Measurements from ENCODE around the gene HMGA1. TPM values are rescaled to one million over a fixed set of nuclear protein-coding genes. Genes with fewer than 3 reads are reported as not detected.
A peak's percentile ranks its signal among the peaks of the same experiment; 100 is the strongest.
"Not testable (repeated sequence)": the region's sequence is repeated elsewhere in the genome, so short reads cannot be mapped to it uniquely, and the experiment has no call there.

Gene HMGA1
- total and polyA plus RNA-seq, 2 experiments from 2014 or later = 243 to 332 TPM

DNA sequence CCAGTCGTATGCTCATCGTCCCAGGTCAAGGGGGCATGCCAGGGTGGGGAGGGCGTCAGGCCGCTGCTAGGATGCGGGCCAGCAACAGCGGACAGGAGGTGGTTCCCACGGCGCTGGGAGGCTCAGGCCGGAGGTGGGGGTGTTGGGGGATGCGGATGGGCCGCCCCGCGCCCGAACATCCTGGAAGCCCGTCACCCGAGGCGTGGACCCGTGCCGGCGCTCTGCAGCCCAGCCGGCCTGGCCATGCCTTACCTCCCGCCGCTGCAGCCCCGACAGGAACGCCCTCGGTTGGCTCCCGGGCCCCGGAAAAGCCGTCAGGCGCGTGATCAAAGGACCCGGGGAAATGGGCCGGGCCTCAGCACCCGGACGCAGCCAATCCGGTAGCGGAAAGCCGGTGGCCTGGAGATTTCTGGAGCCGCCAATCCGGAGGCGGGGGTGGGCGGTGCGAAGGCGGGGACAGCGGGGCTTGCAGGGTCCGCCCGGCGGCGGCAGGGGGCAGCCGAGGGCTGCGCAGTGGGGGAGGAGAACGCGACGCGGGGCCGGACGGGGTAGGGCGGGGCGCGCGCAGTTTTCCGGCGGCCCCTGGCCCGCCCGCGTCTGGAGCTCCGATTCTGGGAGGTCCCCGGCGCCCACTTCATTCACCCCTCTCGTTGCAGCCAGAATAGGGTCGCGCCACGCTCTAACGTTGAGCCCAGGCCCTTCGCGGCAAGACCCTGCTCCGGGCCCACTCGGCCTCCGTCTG lies 12.2 kb downstream of the HMGA1 start, which contains the start of gene SMIM29:
TSS of gene SMIM29 (minus strand) at position 280 of the 742 bp plus-strand sequence. CDS start 1,215 bp downstream, outside the sequence.
- peak within 1 kb of the TSS; percentile 88 for H3K9ac ChIP-seq
- no peaks in the 10 kb centered on the region for H3K27me3 ChIP-seq (replicated peaks; ENCODE audit: insufficient read depth)
- DNase-seq = peak; percentile 97
- in situ Hi-C loops (cut with MboI) = no loop called here
- no peaks in the 10 kb centered on the region for H3K9me2 ChIP-seq (ENCODE audit: insufficient read depth)
- peak within 1 kb of the TSS; percentile 87 for H2AFZ ChIP-seq
- peaks cover 3% of the 10 kb centered on the region; the same call in 1 of the 2 replicates for H3F3A ChIP-seq (ENCODE audit: insufficient read depth)
- H4K20me1 ChIP-seq (ENCODE audit: insufficient read depth) = no peaks in the 10 kb centered on the region
- H3K27ac ChIP-seq = peak within 1 kb of the TSS; percentile 65
- peaks cover 19% of the 10 kb centered on the region for H3K79me2 ChIP-seq (ENCODE audit: insufficient read depth)
- peak within 1 kb of the TSS; percentile 89 for H3K4me2 ChIP-seq (ENCODE audit: unreplicated experiment)
- WGBS, 2 experiments (ENCODE audit: low coverage in 1 of 2, low lambda C conversion rate in 2 of 2, missing lambda C conversion rate in 2 of 2) = 1 to 2% methylated on average over 46 to 76 of the region's 79 CpGs
- H3K4me3 ChIP-seq = peak within 1 kb of the TSS; percentile 83
- peaks cover 16% of the 10 kb centered on the region for H3K4me1 ChIP-seq (ENCODE audit: insufficient read depth)
- no peaks in the 10 kb centered on the region for H3K36me3 ChIP-seq (ENCODE audit: low read depth)
- H3K9me3 ChIP-seq (ENCODE audit: low read depth) = no peaks in the 10 kb centered on the region
- TF ChIP-seq EZH2 (IDR thresholded peaks at IDR 0.05; ENCODE audit: insufficient read depth, poor library complexity, severe bottlenecking) (no peak), EZH2phosphoT487 (IDR thresholded peaks at IDR 0.05; ENCODE audit: insufficient read depth, low read depth) (no peak)

DNA sequence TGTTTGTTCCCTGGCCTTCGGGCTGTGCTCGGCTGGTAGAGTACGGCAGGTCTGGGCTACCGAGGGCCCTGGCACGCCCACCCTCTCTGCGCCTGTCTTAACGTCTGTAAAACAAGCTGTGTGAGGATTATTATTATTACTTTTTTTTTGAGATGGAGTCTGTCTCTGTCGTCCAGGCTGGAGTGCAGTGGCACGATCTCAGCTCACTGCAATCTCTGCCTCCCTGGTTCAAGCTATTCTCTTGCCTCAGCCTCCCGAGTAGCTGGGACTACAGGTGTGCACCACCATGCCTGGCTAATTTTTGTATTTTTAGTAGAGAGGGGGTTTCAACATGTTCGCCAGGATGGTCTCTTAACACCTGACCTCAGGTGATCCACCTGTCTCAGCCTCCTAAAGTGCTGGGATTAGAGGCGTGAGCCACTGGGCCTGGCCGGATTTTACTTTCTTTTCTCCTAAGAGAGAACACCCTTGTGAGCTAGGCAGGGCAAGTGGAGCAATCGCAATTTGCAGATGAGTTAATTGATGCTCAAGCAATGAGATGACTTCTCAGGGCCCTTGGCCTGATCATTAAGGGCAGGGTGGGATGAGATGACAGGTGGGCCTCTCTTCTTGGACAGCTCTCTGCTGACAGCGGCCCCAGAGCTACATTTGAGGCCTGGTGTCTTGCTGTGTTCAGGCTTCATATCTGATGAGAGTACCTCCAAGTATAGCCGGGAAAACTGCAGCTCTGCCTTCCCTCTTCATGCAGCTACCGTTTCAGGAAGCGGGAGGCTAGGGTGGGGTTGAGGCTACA lies 13.0 kb downstream of the HMGA1 start:
- Histone ChIP-seq H3K9me2 (ENCODE audit: insufficient read depth) (no peaks in the 10 kb centered on the region), H3K4me3 (peak overlapping the region; percentile 83), H3K27ac (peak overlapping the region; percentile 62), H3K4me2 (ENCODE audit: unreplicated experiment) (peak overlapping the region; percentile 75), H2AFZ (peak overlapping the region; percentile 87), H3K4me1 (ENCODE audit: insufficient read depth) (peaks cover 8% of the 10 kb centered on the region; the same call in 1 of the 2 replicates), H4K20me1 (ENCODE audit: insufficient read depth) (no peaks in the 10 kb centered on the region), H3K9me3 (ENCODE audit: low read depth) (no peaks in the 10 kb centered on the region), H3K9ac (peak overlapping the region; percentile 88), H3F3A (ENCODE audit: insufficient read depth) (peaks cover 3% of the 10 kb centered on the region; the same call in 1 of the 2 replicates), H3K27me3 (replicated peaks; ENCODE audit: insufficient read depth) (no peaks in the 10 kb centered on the region), H3K36me3 (ENCODE audit: low read depth) (no peaks in the 10 kb centered on the region), H3K79me2 (ENCODE audit: insufficient read depth) (peaks cover 19% of the 10 kb centered on the region)
- in situ Hi-C loops (cut with MboI) = loop anchor here (10.0 kb wide), 2 partner anchors 135 to 165 kb away; no protein-coding TSS in a partner anchor
- no peak for DNase-seq
- TF ChIP-seq EZH2 (IDR thresholded peaks at IDR 0.05; ENCODE audit: insufficient read depth, poor library complexity, severe bottlenecking) = no peak
- no peak for TF ChIP-seq EZH2phosphoT487 (IDR thresholded peaks at IDR 0.05; ENCODE audit: insufficient read depth, low read depth)
- 39% methylated on average over 17 to 18 of the region's 18 CpGs for whole genome bisulfite sequencing, 2 experiments (ENCODE audit: low coverage in 1 of 2, low lambda C conversion rate in 2 of 2, missing lambda C conversion rate in 2 of 2)

DNA sequence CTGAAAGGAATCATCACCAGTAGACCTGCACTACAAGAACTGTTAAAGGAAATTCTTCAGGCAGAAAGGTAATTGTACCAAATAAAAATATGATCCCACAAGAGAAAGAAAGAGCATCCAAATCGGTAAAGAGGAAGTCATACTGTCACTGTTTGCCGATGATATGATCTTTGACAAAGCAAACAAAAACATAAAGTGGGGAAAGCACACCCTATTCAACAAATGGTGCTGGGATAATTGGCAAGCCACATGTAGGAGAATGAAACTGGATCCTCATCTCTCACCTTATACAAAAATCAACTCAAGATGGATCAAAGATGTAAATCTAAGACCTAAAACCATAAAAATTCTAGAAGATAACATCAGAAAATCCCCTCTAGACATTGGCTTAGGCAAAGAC lies 15.7 kb downstream of the HMGA1 start:
- not testable (repeated sequence) for H3F3A ChIP-seq (ENCODE audit: insufficient read depth); H3K9ac ChIP-seq; DNase-seq; H3K4me2 ChIP-seq (ENCODE audit: unreplicated experiment); H3K9me3 ChIP-seq (ENCODE audit: low read depth); H3K36me3 ChIP-seq (ENCODE audit: low read depth); H3K27ac ChIP-seq; H3K4me3 ChIP-seq; H3K9me2 ChIP-seq (ENCODE audit: insufficient read depth); H4K20me1 ChIP-seq (ENCODE audit: insufficient read depth); H3K27me3 ChIP-seq (replicated peaks; ENCODE audit: insufficient read depth); H3K4me1 ChIP-seq (ENCODE audit: insufficient read depth); H2AFZ ChIP-seq
- WGBS, 2 experiments (ENCODE audit: low coverage in 1 of 2, low lambda C conversion rate in 2 of 2, missing lambda C conversion rate in 2 of 2) = 89 to 98% methylated on average over 2 of the region's 2 CpGs
- H3K79me2 ChIP-seq (ENCODE audit: insufficient read depth) = peaks cover 19% of the 10 kb centered on the region
- in situ Hi-C loops (cut with MboI) = loop anchor here (10.0 kb wide), 2 partner anchors 132 to 162 kb away; no protein-coding TSS in a partner anchor

DNA sequence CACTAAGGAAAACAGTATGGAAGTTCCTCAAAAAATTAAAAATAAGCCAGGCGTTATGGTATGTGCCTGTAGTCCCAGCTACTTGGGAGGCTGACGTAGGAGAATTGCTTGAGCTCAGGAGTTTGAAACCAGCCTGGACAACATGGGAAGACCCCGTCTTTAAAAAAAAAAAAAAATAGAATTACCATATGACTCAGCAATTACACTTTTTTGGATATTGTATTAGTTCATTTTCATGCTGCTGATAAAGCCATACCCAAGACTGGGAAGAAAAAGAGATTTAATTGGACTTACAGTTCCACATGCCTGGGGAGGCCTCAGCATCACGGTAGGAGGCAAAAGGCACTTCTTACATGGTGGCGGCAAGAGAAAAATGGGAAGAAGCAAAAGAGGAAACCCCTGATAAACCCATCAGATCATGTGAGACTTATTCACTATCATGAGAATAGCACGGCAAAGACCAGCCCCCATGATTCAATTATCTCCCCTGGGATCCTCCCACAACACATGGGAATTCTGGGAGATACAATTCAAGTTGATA lies 22.9 kb downstream of the HMGA1 start:
- TF ChIP-seq EZH2 (IDR thresholded peaks at IDR 0.05; ENCODE audit: insufficient read depth, poor library complexity, severe bottlenecking) = no peak
- no peak for TF ChIP-seq EZH2phosphoT487 (IDR thresholded peaks at IDR 0.05; ENCODE audit: insufficient read depth, low read depth)
- no peaks in the 10 kb centered on the region for H3K27me3 ChIP-seq (replicated peaks; ENCODE audit: insufficient read depth)
- no peak overlapping the region for H3K9ac ChIP-seq
- 87 to 91% methylated on average over 6 of the region's 6 CpGs for WGBS, 2 experiments (ENCODE audit: low coverage in 1 of 2, low lambda C conversion rate in 2 of 2, missing lambda C conversion rate in 2 of 2)
- no peaks in the 10 kb centered on the region for H3F3A ChIP-seq (ENCODE audit: insufficient read depth)
- no peak overlapping the region for H3K27ac ChIP-seq
- H3K4me1 ChIP-seq (ENCODE audit: insufficient read depth) = no peaks in the 10 kb centered on the region
- no peak overlapping the region for H3K4me2 ChIP-seq (ENCODE audit: unreplicated experiment)
- DNase-seq = no peak
- H3K9me3 ChIP-seq (ENCODE audit: low read depth) = no peaks in the 10 kb centered on the region
- no peak overlapping the region for H3K4me3 ChIP-seq
- H2AFZ ChIP-seq = no peak overlapping the region
- in situ Hi-C loops (cut with MboI) = loop anchor here (10.0 kb wide), 2 partner anchors 125 to 155 kb away; no protein-coding TSS in a partner anchor
- H4K20me1 ChIP-seq (ENCODE audit: insufficient read depth) = no peaks in the 10 kb centered on the region
- H3K36me3 ChIP-seq (ENCODE audit: low read depth) = no peaks in the 10 kb centered on the region; the same call in 1 of the 2 replicates
- no peaks in the 10 kb centered on the region for H3K79me2 ChIP-seq (ENCODE audit: insufficient read depth)
- no peaks in the 10 kb centered on the region for H3K9me2 ChIP-seq (ENCODE audit: insufficient read depth)
